ENCODE data around the gene SPATS2.

DNA sequence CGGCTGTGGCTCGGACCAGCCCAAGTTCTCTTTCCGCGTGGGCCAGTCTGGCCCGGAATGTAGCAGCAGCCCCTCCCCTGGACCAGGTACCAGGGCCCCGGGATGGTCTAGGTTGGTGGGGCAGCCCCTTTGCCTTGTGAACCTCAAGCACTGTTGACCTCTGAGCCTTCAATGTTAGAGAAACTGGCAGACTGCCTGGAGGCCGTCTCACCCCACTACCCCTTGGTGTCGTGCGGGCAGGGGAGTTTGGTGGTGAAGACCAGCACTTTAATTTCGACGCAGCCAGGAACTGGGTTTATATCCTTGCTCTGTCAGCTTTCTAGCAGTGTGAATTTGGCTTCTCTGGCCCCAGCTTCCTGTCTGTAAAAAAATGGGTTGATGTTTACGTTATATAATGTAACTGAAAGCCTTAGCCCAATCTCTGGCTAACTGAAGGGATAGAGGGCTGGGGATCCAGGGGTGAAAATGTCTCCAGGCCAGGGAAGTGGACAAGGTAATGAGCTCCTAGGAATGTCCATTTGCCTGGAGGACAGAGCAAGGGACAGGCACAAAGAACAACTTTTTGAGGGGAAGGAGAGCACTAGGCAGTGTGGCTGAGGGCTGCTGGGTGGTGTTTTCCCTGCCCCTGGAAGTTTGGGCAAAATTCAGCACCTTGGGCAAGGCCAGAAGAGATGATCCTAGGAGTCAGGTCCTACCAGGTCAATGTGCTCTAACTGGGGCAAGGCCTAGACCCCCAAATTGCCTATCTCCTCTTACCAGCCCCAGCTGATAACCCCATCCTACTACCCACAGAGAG is 189.3 kb downstream of the SPATS2 start:
- TF ChIP-seq, protein P1, sequence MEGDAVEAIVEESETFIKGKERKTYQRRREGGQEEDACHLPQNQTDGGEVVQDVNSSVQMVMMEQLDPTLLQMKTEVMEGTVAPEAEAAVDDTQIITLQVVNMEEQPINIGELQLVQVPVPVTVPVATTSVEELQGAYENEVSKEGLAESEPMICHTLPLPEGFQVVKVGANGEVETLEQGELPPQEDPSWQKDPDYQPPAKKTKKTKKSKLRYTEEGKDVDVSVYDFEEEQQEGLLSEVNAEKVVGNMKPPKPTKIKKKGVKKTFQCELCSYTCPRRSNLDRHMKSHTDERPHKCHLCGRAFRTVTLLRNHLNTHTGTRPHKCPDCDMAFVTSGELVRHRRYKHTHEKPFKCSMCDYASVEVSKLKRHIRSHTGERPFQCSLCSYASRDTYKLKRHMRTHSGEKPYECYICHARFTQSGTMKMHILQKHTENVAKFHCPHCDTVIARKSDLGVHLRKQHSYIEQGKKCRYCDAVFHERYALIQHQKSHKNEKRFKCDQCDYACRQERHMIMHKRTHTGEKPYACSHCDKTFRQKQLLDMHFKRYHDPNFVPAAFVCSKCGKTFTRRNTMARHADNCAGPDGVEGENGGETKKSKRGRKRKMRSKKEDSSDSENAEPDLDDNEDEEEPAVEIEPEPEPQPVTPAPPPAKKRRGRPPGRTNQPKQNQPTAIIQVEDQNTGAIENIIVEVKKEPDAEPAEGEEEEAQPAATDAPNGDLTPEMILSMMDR (IDR thresholded peaks at IDR 0.05; ENCODE audit: insufficient read depth, low read depth, low read length) = no peak
- TF ChIP-seq EZH2 (IDR thresholded peaks at IDR 0.05; ENCODE audit: insufficient read depth, low read length) = no peak
